ENCODE measurements around the gene HOXA1. TPM values are rescaled to one million over a fixed set of nuclear protein-coding genes. Genes with fewer than 3 reads are reported as not detected.

The HOXA1 gene
- total and polyA plus RNA-seq, 2 of the 4 experiments (the other 2 are of a cell fraction) = 0.54 to 1.8 TPM

DNA sequence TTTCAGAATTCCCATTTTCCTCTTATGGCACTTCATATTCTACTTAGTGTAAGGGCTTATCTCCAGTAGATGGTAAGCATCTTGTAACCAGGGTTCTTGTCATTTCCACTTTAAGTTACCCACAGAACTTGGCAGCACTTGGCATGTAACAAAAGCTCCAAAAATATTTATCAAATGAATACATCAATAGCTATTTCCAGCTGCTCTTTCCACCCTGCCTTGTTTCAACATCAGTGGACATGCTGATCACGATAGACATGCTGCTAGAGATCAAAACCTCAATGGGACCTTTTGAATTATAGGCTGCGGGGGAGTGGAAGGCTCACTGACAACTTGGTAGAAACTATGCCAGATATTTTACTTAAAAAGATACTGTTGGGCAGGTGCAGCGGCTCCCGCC, 32.9 kb downstream of the HOXA1 start:
- ChIA-PET CTCF (no interaction called here), POLR2A (ENCODE audit: unreplicated experiment) (no interaction called here)
- H3K56ac ChIP-seq (ENCODE audit: extremely low read depth, insufficient read depth, low read length) = no peak overlapping the region
- H4K5ac ChIP-seq (ENCODE audit: low read depth, low read length) = no peak overlapping the region
- no peak for ATAC-seq (ENCODE audit: low read depth)
- H3K9me3 ChIP-seq (ENCODE audit: control insufficient read depth, insufficient read depth, low read length) = no peaks in the 10 kb centered on the region
- no peak overlapping the region for H3K23ac ChIP-seq (ENCODE audit: low read depth, low read length)
- no peak overlapping the region for H2BK15ac ChIP-seq (ENCODE audit: low read depth, low read length)
- H4K8ac ChIP-seq (ENCODE audit: low read depth in 2 of 2, low read length in 2 of 2) = no peak overlapping the region
- H3K9ac ChIP-seq (ENCODE audit: low read depth, low read length) = no peak overlapping the region
- no peaks in the 10 kb centered on the region for H3K79me1 ChIP-seq (ENCODE audit: low read depth in 1 of 2, low read length in 2 of 2)
- no peaks in the 10 kb centered on the region; the same call in 1 of the 2 replicates for H3K27me3 ChIP-seq (ENCODE audit: control insufficient read depth, insufficient read depth, low read length)
- no TSS peak for BruUV-seq (replicated peaks)
- in situ Hi-C loops (cut with MboI; ENCODE audit: low sequenced_read_pairs) (no loop called here), intact Hi-C loops (cut with micrococcal nuclease) (no loop called here), dilution Hi-C loops (cut with HindIII; ENCODE audit: low sequenced_read_pairs, unreplicated experiment) (no loop called here)
- no peak overlapping the region for H3K4me2 ChIP-seq (ENCODE audit: low read depth, low read length)
- TF ChIP-seq NFE2L2 (IDR thresholded peaks at IDR 0.05; ENCODE audit: low read depth, low read length) (no peak), RAD21 (IDR thresholded peaks at IDR 0.05; ENCODE audit: low read length) (no peak), BHLHE40 (IDR thresholded peaks at IDR 0.05; ENCODE audit: low read depth, low read length) (no peak), USF2 (IDR thresholded peaks at IDR 0.05; ENCODE audit: low read depth, low read length) (no peak), CHD1 (IDR thresholded peaks at IDR 0.05; ENCODE audit: low read depth, low read length) (no peak)
- TF ChIP-seq, protein P1, sequence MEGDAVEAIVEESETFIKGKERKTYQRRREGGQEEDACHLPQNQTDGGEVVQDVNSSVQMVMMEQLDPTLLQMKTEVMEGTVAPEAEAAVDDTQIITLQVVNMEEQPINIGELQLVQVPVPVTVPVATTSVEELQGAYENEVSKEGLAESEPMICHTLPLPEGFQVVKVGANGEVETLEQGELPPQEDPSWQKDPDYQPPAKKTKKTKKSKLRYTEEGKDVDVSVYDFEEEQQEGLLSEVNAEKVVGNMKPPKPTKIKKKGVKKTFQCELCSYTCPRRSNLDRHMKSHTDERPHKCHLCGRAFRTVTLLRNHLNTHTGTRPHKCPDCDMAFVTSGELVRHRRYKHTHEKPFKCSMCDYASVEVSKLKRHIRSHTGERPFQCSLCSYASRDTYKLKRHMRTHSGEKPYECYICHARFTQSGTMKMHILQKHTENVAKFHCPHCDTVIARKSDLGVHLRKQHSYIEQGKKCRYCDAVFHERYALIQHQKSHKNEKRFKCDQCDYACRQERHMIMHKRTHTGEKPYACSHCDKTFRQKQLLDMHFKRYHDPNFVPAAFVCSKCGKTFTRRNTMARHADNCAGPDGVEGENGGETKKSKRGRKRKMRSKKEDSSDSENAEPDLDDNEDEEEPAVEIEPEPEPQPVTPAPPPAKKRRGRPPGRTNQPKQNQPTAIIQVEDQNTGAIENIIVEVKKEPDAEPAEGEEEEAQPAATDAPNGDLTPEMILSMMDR (conservative IDR thresholded peaks at IDR 0.05; ENCODE audit: low read depth, low read length) = no peak
- H2BK5ac ChIP-seq (ENCODE audit: low read depth, low read length, poor library complexity, severe bottlenecking) = no peak overlapping the region
- H3K9me1 ChIP-seq (ENCODE audit: insufficient read depth, low read length) = no peaks in the 10 kb centered on the region
- no peak overlapping the region for H2AFZ ChIP-seq (replicated peaks; ENCODE audit: low read length, poor library complexity)
- H3K4me3 ChIP-seq (ENCODE audit: insufficient read depth, low read depth, low read length) = no peak overlapping the region
- H2AK5ac ChIP-seq (ENCODE audit: low read depth, low read length) = no peak overlapping the region
- no peak overlapping the region for H2AK9ac ChIP-seq (replicated peaks; ENCODE audit: low read depth, low read length, poor library complexity)
- no peak overlapping the region for H3K4ac ChIP-seq (ENCODE audit: low read depth, low read length)
- DNase-seq = no peak
- H3K4me1 ChIP-seq (ENCODE audit: control insufficient read depth, insufficient read depth, low read length) = 0 out of 2 replicates have a peak, but pooled peaks cover 1% of the 10 kb centered on the region
- no peak overlapping the region for H2BK120ac ChIP-seq (ENCODE audit: low read depth, low read length)
- H4K20me1 ChIP-seq (ENCODE audit: insufficient read depth, low read length) = no peaks in the 10 kb centered on the region
- no peak overlapping the region for H3K14ac ChIP-seq (replicated peaks; ENCODE audit: low read depth, low read length)
- H2BK20ac ChIP-seq (ENCODE audit: low read depth, low read length) = no peak overlapping the region
- 90% methylated on average over 4 of the region's 4 CpGs; no CpG with 5 or more reads in 1 of the 2 experiments for WGBS, 2 experiments (ENCODE audit: extremely low coverage in 2 of 2, insufficient read length in 1 of 2)
- no peak overlapping the region for H3K27ac ChIP-seq (ENCODE audit: insufficient read depth, low read length)
- no peaks in the 10 kb centered on the region for H3K36me3 ChIP-seq (ENCODE audit: control insufficient read depth, insufficient read depth, low read length)
- H3K18ac ChIP-seq (ENCODE audit: low read depth, low read length) = no peak overlapping the region
- H4K91ac ChIP-seq (ENCODE audit: insufficient read depth, low read depth, low read length) = no peak overlapping the region

Measured in IMR-90 (cell line).